ENCODE results near the gene ANAPC15. TPM values are rescaled to one million over a fixed set of nuclear protein-coding genes. Genes with fewer than 3 reads are reported as not detected.

Gene ANAPC15
- polyA plus RNA-seq, 1 experiment, result 54.3 TPM

- DNase-seq (ENCODE audit: low read depth), result no peak
- H3K4me3 ChIP-seq (ENCODE audit: low read depth, low read length), result no peak overlapping the region
- POLR2A ChIA-PET, result no interaction called here
- no peaks in the 10 kb centered on the region; the same call in 1 of the 2 replicates for H3K36me3 ChIP-seq (ENCODE audit: control insufficient read depth, insufficient read depth, low read length)
- H3K27me3 ChIP-seq (ENCODE audit: control insufficient read depth, insufficient read depth, low read length), result no peaks in the 10 kb centered on the region
- TF ChIP-seq, protein P1, sequence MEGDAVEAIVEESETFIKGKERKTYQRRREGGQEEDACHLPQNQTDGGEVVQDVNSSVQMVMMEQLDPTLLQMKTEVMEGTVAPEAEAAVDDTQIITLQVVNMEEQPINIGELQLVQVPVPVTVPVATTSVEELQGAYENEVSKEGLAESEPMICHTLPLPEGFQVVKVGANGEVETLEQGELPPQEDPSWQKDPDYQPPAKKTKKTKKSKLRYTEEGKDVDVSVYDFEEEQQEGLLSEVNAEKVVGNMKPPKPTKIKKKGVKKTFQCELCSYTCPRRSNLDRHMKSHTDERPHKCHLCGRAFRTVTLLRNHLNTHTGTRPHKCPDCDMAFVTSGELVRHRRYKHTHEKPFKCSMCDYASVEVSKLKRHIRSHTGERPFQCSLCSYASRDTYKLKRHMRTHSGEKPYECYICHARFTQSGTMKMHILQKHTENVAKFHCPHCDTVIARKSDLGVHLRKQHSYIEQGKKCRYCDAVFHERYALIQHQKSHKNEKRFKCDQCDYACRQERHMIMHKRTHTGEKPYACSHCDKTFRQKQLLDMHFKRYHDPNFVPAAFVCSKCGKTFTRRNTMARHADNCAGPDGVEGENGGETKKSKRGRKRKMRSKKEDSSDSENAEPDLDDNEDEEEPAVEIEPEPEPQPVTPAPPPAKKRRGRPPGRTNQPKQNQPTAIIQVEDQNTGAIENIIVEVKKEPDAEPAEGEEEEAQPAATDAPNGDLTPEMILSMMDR (IDR thresholded peaks at IDR 0.05; ENCODE audit: insufficient read depth, low read depth, low read length), result no peak
- CTCF ChIA-PET, result interaction anchor here (0.9 to 1.4 kb wide), 4 partner anchors 24 to 37 kb away, joined by 3 to 5 read pairs (median 3); no protein-coding TSS in a partner anchor
These were observed 45.2 kb downstream of the ANAPC15 start for GRCh38 chr11:72067266-72067665.

DNA sequence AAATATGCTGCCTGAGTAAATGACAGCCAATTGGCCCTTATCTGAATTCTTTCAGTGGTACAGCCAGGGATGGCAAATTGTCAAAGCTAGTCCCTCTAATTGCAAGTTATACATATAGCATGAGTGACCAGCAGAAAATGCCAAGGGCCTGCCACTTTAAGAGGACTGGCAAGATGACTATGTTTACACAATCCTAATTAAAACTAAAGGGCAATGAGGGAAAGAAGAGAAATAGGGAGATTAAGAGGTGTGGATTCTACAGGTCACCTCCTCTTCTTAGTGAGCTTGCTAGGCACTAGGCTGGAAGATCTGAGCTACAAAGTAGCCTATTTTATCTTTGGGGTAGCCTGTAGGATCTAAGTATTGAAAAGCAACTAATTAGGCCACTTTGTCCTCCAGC lies 45.6 kb downstream of the ANAPC15 start:
- DNase-seq (ENCODE audit: low read depth), result no peak
- CTCF ChIA-PET, result interaction anchor here (0.8 to 1.4 kb wide), 3 partner anchors 13 to 26 kb away, joined by 3 to 5 read pairs (median 3); no protein-coding TSS in a partner anchor
- POLR2A ChIA-PET, result no interaction called here
- H3K36me3 ChIP-seq (ENCODE audit: control insufficient read depth, insufficient read depth, low read length), result no peaks in the 10 kb centered on the region; the same call in 1 of the 2 replicates
- H3K4me3 ChIP-seq (ENCODE audit: low read depth, low read length), result no peak overlapping the region
- TF ChIP-seq, protein P1 (IDR thresholded peaks at IDR 0.05; ENCODE audit: insufficient read depth, low read depth, low read length), result no peak
- H3K27me3 ChIP-seq (ENCODE audit: control insufficient read depth, insufficient read depth, low read length), result no peaks in the 10 kb centered on the region

DNA sequence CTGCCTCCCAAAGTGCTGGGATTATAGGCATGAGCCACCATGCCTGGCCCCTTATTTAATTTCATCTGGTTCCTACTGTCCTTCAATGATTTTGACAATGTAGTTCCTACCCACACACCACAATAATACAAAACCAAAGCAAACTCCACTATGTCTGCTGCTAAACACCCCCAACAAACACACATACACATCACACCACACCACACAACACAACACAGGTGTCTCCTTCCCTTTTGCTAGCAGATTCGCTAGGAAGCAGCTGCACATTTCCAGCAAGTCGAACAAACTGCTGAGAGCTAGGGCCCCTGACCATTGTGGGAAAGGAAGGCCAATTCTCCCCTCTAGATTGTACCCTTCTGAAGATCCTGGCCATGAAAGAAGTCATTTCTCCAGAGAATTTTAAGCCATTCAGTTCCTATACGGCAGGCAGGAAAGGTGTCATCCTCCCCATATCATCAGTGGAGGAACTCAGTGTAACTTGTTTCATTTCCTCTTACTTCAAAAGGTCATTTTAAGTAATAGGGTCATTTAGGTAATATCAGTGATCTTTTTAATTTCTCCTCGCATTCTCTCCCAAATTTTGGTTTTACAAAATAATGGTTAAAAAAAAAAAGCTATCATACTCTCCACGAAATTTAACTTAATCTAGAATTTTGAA lies 50.6 kb downstream of the ANAPC15 start:
- no peak for DNase-seq (ENCODE audit: low read depth)
- ChIA-PET POLR2A (no interaction called here), CTCF (interaction anchor here (1.1 to 1.6 kb wide), 2 partner anchors 12 to 14 kb away, joined by 3 read pairs; no protein-coding TSS in a partner anchor)
- no peaks in the 10 kb centered on the region for H3K27me3 ChIP-seq (ENCODE audit: control insufficient read depth, insufficient read depth, low read length)
- no peak overlapping the region for H3K4me3 ChIP-seq (ENCODE audit: low read depth, low read length)
- TF ChIP-seq, protein P1 (IDR thresholded peaks at IDR 0.05; ENCODE audit: insufficient read depth, low read depth, low read length), result no peak
- no peaks in the 10 kb centered on the region; the same call in 1 of the 2 replicates for H3K36me3 ChIP-seq (ENCODE audit: control insufficient read depth, insufficient read depth, low read length)

Small RNAs within 50 kb of the gene (small RNA-seq; reads per million reads assigned to genes)
- not detected for gene MIR3165 (ENCODE audit: insufficient read length, low read depth, low replicate concordance)

Other genes with a start within 250 kb of the ANAPC15 start
- not detected in 2 replicates for gene DEFB131B, start 234.2 kb downstream of the ANAPC15 start, polyA plus RNA-seq (2011; rRNA removed)
- gene XNDC1N, start 184.1 kb downstream of the ANAPC15 start, polyA plus RNA-seq (2011; rRNA removed), result 3.3 and 4.5 TPM in 2 replicates
- gene RNF121, start 183.6 kb downstream of the ANAPC15 start, polyA plus RNA-seq (2011; rRNA removed), result 77.3 and 80.5 TPM in 2 replicates
- gene IL18BP, start 113.8 kb downstream of the ANAPC15 start, polyA plus RNA-seq (2011; rRNA removed), result 2.5 and 3.2 TPM in 2 replicates
- 87.1 and 120 TPM in 2 replicates for gene NUMA1, start 32.2 kb downstream of the ANAPC15 start, polyA plus RNA-seq (2011; rRNA removed)
- gene LRRC51, start 31.8 kb downstream of the ANAPC15 start, polyA plus RNA-seq (2011; rRNA removed), result 9.8 TPM in 2 replicates
- gene LAMTOR1, start 9.4 kb downstream of the ANAPC15 start, polyA plus RNA-seq (2011; rRNA removed), result 105 and 145 TPM in 2 replicates
- gene TOMT, start 6.8 kb downstream of the ANAPC15 start, polyA plus RNA-seq (2011; rRNA removed), result not detected in 2 replicates
- 0.85 and 0.89 TPM in 2 replicates for gene FOLR3, start 23.0 kb upstream of the ANAPC15 start, polyA plus RNA-seq (2011; rRNA removed)
- gene FOLR1, start 79.4 kb upstream of the ANAPC15 start, polyA plus RNA-seq (2011; rRNA removed), result 0.83 and 1.2 TPM in 2 replicates
- gene FOLR2, start 104.1 kb upstream of the ANAPC15 start, polyA plus RNA-seq (2011; rRNA removed), result not detected in 2 replicates
- 114 and 164 TPM in 2 replicates for gene INPPL1, start 112.1 kb upstream of the ANAPC15 start, polyA plus RNA-seq (2011; rRNA removed)
- gene PHOX2A, start 131.5 kb upstream of the ANAPC15 start, polyA plus RNA-seq (2011; rRNA removed), result not detected in 2 replicates